ENCODE results near the gene CDCA5.

CDCA5 gene

DNA sequence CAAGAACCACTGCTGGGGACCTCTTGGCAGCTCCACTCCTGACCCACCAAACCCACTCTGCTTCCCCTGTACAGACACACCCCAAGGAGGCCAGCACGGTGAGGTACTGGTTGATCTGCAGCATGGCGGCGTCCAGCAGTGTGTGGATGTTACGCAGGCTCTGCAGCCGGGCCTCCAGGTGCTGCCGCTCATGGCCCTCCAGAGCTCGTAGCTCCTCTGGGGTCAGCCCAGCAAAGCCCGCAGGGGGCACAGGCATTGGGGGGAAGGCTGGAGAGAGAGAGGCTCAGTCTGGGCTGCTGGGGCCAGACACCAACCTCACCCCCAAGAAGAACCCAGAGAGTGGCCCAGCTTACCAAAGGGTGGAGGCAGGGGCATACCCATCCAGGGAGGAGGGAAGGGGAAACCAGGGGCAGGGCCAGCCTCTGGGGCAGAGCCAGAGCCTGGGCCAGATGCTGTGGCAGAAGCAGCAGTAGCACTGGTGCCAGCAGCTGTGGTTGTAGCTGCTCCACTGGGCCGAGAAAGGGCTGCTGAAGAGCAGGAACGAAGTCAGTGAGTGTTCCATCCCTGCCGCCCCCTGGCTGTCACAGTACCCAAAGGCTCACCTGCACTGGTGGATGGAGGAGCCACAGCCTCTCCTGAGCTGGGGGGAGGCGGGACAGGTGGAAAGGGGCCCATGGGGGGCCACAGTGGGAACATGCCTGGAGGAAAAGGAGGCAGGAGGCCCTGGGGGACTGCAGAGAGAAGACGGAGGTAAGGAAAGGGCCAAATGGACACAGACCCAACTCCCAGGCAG lies 46.0 kb upstream of the CDCA5 start:
- no peaks in the 10 kb centered on the region for H3K9me3 ChIP-seq (replicated peaks in 1 of 11)
- H3K9ac ChIP-seq, result peak overlapping the region in 7 of 11 experiments; percentile 26 to 61 (median 48); a peak in 14 of 22 replicates
- H3K27ac ChIP-seq, result peak overlapping the region in 5 of 11 experiments; percentile 13 to 50 (median 29); a peak in 8 of 22 replicates
- H4K20me1 ChIP-seq, result peaks cover 29 to 81% (median 49%) of the 10 kb centered on the region in 11 experiments; a peak in 20 of 22 replicates
- peak overlapping the region in 1 of 10 experiments; percentile 34; a peak in 1 of 20 replicates for H3K4me3 ChIP-seq
- H3K4me1 ChIP-seq, result peaks cover 26 to 49% (median 43%) of the 10 kb centered on the region in 10 experiments
- H3K36me3 ChIP-seq, result peaks cover 66 to 79% (median 73%) of the 10 kb centered on the region in 11 experiments
- no peak for TF ChIP-seq Cebpa-rat (IDR thresholded peaks at IDR 0.05)
- no peaks in the 10 kb centered on the region for H3K27me3 ChIP-seq
- H3K4me2 ChIP-seq, result peak overlapping the region in 7 of 11 experiments; percentile 44 to 100 (median 86); a peak in 14 of 22 replicates

GRCh38 chr11:65128182-65129145 lies 44.6 kb upstream of the CDCA5 start:
- Histone ChIP-seq H3K9ac (peak overlapping the region in 3 of 11 experiments; percentile 46 to 61 (median 57); a peak in 3 of 22 replicates), H3K27me3 (no peaks in the 10 kb centered on the region), H3K4me2 (peak overlapping the region in 1 of 11 experiments; percentile 100; a peak in 1 of 22 replicates), H3K4me1 (peaks cover 31 to 63% (median 47%) of the 10 kb centered on the region in 10 experiments), H3K9me3 (replicated peaks in 1 of 11) (no peaks in the 10 kb centered on the region), H3K36me3 (peaks cover 73 to 87% (median 83%) of the 10 kb centered on the region in 11 experiments), H3K27ac (no peak overlapping the region; a peak in 1 of 22 replicates), H4K20me1 (peaks cover 29 to 79% (median 46%) of the 10 kb centered on the region in 11 experiments; a peak in 20 of 22 replicates), H3K4me3 (no peak overlapping the region)
- TF ChIP-seq Cebpa-rat (IDR thresholded peaks at IDR 0.05), result no peak

DNA sequence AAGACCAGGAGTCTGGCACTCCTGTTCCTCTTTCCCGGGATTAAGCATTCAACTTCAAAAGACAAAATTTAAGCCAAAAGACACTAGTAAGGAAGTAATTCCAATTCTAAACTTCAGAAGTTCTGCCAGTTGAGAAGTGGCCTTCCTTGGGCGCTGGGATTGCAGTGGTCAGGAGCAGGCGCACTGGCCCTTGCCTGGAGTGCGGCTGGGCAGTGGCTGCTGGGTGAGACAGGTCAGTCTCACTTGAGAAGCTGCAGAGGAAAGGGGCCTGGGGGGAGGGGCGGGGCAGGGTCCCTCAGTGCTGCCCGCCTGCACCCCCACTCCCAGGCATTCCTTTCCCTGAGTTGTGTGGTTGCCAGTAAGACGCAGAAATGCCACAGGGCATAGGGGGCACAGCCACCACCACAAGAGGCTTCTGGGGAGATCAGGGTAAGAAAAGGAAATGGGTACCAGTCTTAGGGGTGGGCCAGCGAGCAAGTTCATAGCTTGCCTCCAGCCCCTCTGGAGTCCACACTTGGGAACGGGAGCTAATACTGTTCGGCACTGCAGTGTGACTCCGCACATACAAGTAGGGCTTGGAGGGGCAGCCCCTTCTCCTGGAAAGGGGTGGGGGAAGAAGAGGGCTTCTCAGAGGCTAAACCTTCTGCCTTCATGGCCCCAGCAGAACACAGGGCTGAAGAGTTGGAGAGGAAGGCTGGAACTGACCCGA lies 43.8 kb upstream of the CDCA5 start:
- H3K4me1 ChIP-seq, result peaks cover 31 to 63% (median 47%) of the 10 kb centered on the region in 10 experiments
- peaks cover 25 to 70% (median 45%) of the 10 kb centered on the region in 11 experiments; a peak in 20 of 22 replicates for H4K20me1 ChIP-seq
- TF ChIP-seq Cebpa-rat (IDR thresholded peaks at IDR 0.05), result no peak
- no peak overlapping the region for H3K4me3 ChIP-seq
- H3K27ac ChIP-seq, result no peak overlapping the region
- no peaks in the 10 kb centered on the region for H3K9me3 ChIP-seq (replicated peaks in 1 of 11)
- H3K27me3 ChIP-seq, result no peaks in the 10 kb centered on the region
- H3K9ac ChIP-seq, result 0 out of 22 replicates have a peak overlapping the region, but pooled peaks of 3 of the 11 experiments have one; percentile 18 to 32 (median 27)
- H3K4me2 ChIP-seq, result no peak overlapping the region
- peaks cover 73 to 85% (median 82%) of the 10 kb centered on the region in 11 experiments for H3K36me3 ChIP-seq

DNA sequence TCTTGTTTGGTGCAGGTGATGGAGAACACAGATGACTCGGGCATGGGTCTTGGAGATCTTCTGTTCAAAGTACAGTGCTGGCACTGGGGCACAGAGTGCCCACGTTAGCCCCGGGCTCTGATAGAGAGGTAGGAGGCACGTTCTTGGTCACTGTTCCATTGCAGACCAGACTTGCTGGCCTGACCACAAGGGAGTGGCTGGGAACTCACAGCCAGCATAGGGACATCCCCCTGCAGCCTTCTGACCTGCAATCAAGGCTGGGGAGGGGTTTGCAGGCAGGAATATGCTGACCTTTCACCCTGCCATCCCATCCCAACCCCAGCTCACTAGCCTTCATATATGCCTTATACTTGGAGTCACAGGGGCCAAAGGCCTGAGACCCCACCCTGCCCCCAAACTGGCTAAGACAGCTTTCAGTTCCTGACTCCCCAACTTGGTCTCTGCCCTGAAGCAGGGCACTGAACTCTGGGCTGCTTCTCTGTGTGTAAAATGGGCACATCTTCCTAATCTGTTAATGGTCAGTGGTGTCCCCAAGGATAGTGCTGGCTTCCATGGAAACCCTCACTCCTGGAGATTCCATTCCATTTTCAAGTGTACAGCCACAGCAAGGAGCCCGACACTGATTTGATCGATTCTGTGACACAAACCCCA lies 42.9 kb upstream of the CDCA5 start:
- no peak for TF ChIP-seq Cebpa-rat (IDR thresholded peaks at IDR 0.05)
- no peaks in the 10 kb centered on the region for H3K27me3 ChIP-seq
- H3K9ac ChIP-seq, result peak overlapping the region in 6 of 11 experiments; percentile 3 to 32 (median 16); a peak in 3 of 22 replicates
- H3K4me2 ChIP-seq, result no peak overlapping the region
- H3K27ac ChIP-seq, result no peak overlapping the region
- H3K9me3 ChIP-seq (replicated peaks in 1 of 11), result no peaks in the 10 kb centered on the region
- H4K20me1 ChIP-seq, result peaks cover 16 to 62% (median 36%) of the 10 kb centered on the region in 11 experiments; a peak in 20 of 22 replicates
- H3K36me3 ChIP-seq, result peaks cover 70 to 80% (median 76%) of the 10 kb centered on the region in 11 experiments
- no peak overlapping the region for H3K4me3 ChIP-seq
- H3K4me1 ChIP-seq, result peaks cover 22 to 56% (median 39%) of the 10 kb centered on the region in 10 experiments

DNA sequence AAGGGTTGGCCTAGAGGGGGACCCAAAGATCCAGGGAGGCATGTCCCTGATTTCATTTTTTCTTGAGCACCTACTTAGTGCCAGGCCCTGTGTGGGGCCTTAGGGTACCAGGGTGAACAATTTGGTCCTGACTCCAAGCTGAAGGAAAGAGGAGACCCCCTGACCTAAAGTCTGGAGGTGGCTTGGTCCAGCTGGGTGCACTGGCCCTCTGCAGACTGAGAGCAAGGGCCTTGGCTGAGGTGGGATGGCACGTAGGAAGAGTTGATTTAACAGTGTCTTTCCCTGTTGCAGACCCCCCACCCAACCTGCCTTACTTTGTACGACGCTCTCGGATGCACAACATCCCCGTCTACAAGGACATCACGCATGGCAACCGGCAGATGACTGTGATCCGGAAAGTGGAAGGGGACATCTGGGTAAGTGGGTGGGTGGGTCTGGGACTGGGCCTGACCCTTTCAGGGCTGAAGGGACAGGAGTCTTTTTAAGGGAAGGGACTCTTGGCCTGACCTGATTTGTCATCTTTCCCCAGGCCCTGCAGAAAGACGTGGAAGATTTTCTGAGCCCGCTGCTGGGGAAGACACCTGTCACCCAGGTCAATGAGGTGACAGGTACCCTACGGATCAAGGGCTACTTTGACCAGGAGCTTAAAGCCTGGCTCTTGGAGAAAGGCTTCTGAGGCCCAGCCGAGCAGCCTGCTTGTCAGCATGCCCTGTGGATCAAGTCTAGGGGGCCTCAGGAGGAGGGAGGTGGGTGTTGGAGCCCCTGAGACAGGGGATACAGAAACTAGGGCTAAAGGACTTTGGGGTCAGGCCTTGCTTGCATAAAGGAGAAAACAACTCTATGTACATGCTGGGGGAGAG lies 41.6 kb upstream of the CDCA5 start:
- Histone ChIP-seq H3K4me1 (peaks cover 22 to 50% (median 34%) of the 10 kb centered on the region in 10 experiments), H3K9ac (no peak overlapping the region; a peak in 3 of 22 replicates), H3K4me2 (no peak overlapping the region), H3K27ac (no peak overlapping the region), H3K9me3 (replicated peaks in 1 of 11) (no peaks in the 10 kb centered on the region), H3K36me3 (peaks cover 68 to 77% (median 73%) of the 10 kb centered on the region in 11 experiments), H3K4me3 (no peak overlapping the region), H4K20me1 (peaks cover 5 to 61% (median 32%) of the 10 kb centered on the region in 11 experiments; a peak in 19 of 22 replicates), H3K27me3 (no peaks in the 10 kb centered on the region)
- no peak for TF ChIP-seq Cebpa-rat (IDR thresholded peaks at IDR 0.05)

DNA sequence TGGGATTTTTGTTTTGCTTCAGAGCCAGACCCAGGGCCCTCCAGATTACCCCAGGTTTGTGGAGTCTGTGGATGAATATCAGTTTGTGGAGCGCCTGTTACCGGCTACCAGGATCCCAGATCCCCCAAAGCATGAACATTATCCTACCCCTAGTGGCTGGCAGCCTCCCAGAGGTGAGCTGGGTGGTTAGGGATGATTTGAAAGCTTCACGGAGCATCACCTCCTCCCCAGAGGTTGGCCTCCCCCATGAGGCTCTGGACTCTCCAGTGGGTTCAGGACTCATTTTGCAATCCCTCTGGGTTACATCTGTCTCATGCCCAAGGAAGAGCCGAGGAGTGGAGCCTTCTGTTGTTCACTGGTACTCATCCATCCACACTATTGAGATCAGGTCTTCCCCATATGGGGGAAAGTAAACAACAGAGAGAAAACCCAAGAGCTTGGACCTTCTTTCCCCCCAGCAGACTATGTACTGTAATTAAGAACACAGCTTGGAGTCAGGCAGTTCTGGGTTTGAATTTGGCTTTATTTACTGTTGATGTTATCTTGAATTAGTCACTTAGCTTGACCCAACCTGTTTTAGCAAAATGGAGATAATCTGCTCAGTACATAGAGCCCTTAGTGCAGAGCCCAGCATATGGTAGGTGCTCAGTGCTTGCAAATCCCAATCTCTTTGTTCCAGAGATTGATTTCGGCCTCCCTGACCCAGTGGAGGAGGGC lies 40.8 kb upstream of the CDCA5 start:
- H3K4me3 ChIP-seq, result no peak overlapping the region
- peaks cover 68 to 78% (median 73%) of the 10 kb centered on the region in 11 experiments for H3K36me3 ChIP-seq
- H3K9me3 ChIP-seq (replicated peaks in 1 of 11), result no peaks in the 10 kb centered on the region
- H3K27me3 ChIP-seq, result no peaks in the 10 kb centered on the region
- H3K9ac ChIP-seq, result peak overlapping the region in 5 of 11 experiments; percentile 5 to 25 (median 20); a peak in 2 of 22 replicates
- no peak for TF ChIP-seq Cebpa-rat (IDR thresholded peaks at IDR 0.05)
- peaks cover 2 to 61% (median 33%) of the 10 kb centered on the region in 11 experiments; a peak in 19 of 22 replicates for H4K20me1 ChIP-seq
- peak overlapping the region in 4 of 11 experiments; percentile 3 to 86 (median 40); a peak in 5 of 22 replicates for H3K4me2 ChIP-seq
- H3K4me1 ChIP-seq, result peaks cover 29 to 50% (median 38%) of the 10 kb centered on the region in 10 experiments
- H3K27ac ChIP-seq, result no peak overlapping the region
